HG02623 (cell line): ENCODE results near the gene HMGCL.
"Not testable (repeated sequence)": the region's sequence is repeated elsewhere in the genome, so short reads cannot be mapped to it uniquely, and the experiment has no call there.

Experiments used
- ATAC-seq: cut with Tn5 transposase; IDR thresholded peaks from one replicate; pipeline ENCODE4 v1.9.1; 2021; ENCODE audit warnings: moderate library complexity; ENCODE audit not compliant: unreplicated experiment

The HMGCL gene

GRCh38 chr1:23799570-23800399, 25.4 kb downstream of the HMGCL start:
- ATAC-seq = peak; percentile 3

DNA sequence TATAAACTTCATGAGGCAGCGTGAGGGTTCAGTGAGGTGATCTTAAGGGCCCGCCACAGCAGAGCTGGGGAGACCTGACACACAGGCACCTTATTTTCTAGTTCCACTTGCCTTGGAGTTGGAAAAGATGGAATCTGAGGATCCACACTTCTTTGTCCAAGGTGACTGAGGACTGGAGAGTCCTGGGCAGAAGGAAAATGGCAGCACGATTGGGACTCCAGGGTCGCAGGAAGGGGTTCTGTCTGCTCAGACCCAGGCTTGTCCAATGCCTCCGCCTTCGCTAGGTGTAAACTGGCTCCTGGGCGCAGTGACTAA, 26.0 kb downstream of the HMGCL start:
- ATAC-seq = no peak

DNA sequence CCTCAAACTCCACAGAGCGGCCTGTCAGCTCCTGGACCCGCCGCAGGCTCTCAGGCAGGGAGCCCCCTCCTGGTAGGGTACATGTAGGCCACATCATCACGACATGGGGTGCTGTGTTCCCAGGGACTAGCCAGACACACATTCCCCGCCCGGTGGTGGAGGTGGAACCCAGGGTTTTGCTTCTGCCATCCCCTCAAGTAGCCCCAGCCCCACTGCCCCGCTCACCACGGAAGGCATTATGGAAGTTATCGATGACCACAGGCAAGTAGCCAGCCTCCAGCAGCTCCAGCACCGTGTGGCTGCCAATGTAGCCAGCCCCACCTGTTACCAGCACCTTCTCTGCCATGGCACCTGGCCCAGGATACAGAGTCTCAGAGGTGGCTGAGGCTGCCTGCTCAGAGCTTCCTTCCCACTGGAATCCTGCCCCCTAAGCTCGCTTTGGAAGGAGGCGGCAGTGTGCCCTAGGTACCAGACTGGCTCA, 26.5 kb downstream of the HMGCL start:
- ATAC-seq = no peak

DNA sequence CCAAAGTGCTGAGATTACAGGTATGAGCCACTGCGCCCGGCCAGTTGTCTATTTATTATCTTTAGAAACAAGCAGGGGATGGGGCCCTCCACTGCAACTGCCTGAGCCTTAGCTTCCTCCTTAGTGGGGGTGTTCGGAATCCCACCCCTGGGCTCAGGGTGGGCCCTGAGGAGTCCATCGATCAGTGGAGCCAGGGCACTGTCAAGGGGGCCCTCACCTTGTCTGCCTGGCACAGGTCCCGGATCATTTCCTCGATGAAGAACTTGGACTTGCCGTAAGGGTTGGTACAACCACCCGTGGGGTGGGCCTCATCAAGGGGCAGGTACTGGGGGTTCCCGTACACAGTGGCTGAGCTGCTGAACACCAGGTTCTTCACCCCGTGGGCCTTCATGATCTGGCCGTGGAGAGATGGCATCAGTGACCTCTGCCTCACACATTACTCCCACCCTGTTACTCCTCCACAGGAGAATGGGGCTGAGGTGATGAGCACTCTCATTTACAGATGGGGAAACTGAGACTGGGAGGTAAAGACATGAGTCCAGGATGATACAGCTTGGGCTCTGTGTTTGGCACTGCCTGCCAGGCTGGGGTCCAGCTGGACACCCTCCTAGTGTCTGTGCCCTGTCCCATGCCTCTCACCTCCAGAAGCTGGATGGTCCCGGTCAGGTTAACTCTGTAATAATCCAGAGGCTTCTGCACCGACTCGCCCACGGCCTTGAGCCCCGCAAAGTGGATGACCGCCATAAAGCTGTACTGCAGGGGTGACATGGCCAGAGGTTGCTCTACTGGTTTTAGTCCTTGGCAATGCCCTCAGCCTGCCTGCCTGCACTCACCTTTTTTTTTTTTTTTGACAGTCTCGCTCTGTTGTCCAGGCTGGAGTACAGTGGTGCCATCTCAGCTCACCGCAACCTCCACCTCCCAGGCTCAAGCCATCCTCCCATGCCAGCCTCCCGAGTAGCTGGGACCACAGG, 27.5 kb downstream of the HMGCL start:
- ATAC-seq = no peak

DNA sequence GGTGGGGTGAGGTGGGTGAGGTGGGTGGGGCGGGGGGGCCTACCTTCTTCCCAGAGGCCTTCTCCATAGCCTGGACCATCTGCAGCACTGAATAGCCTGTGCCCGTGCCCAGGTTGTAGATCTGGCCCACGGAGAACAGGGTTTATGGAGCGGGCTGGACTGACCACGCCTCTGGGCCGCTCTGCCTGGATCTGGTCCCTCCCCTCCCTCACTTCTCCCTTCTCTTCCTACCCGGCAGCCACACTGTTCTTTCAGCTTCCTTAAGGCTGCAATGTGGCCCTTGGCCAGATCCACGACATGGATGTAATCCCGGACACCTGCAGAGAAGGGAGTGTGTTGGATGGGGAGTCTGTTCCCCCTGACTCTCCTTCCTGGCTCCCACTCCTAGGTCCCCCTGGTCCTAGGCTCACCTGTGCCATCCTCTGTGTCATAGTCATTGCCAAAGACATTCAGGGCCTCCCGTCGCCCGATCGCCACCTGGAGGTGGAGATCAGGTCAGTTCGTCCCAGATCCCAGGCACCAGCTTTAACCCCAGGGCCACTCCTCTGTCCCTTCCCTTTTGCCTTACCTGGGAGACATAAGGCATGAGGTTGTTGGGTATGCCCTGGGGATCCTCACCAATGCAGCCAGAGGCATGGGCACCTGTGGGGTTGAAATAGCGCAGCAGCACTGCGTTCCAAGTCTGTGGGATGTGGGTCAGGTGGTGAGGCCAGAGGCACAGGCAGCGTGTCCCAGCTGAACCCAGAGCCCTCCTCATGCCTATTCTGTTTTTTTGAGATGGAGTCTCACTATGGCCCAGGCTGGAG, 28.6 kb downstream of the HMGCL start:
- no peak for ATAC-seq

- ATAC-seq = no peak
Measured at GRCh38 chr1:23795676-23796465, 29.4 kb downstream of the HMGCL start.

DNA sequence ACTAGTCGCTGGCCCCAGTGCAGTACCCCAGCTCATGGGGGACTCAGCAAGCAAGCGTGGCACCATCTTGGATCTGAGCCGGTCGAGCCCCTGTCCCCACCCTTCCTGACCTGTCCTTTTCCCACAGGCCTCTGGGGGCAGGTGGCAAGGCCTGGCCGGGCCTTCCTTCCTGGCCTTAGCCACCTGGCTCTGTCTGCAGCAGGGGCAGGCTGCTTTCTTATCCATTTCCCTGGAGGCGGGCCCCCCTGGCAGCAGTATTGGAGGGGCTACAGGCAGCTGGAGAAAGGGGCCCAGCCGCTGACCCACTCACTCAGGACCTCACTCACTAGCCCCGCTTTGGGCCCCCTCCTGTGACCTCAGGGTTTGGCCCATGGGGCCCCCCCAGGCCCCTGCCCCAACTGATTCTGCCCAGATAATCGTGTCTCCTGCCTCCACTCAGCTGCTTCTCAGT, 30.5 kb downstream of the HMGCL start:
- ATAC-seq = not testable (repeated sequence)

DNA sequence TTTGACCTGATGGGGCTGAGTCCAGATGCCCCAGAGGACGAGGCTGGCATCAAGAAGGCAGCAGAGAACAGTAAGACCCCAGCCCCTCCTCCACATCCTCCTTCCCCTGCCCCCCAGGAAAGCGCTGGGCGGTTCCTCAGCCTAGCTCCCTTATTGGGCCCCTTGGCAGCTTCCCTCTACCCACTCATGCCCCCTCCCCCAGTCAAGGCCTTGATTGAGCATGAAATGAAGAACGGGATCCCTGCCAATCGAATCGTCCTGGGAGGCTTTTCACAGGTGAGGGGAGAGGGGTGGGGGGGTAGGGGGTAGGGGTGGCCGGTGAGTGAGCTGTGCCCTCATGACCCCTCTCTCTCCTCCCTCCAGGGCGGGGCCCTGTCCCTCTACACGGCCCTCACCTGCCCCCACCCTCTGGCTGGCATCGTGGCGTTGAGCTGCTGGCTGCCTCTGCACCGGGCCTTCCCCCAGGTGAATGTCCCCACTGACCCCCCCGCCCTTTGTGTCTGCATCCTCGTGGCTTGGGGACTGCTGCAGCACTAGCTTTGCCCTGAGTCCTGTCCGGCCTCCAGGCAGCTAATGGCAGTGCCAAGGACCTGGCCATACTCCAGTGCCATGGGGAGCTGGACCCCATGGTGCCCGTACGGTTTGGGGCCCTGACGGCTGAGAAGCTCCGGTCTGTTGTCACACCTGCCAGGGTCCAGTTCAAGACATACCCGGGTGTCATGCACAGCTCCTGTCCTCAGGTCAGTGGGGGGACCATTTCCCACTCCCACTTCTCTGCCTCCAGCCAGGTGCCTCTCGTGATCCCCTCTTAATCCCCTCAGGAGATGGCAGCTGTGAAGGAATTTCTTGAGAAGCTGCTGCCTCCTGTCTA, 31.1 kb downstream of the HMGCL start:
- no peak for ATAC-seq

- ATAC-seq = no peak
Measured at GRCh38 chr1:23793018-23793781, 32.0 kb downstream of the HMGCL start.

GRCh38 chr1:23792151-23792945, 32.9 kb downstream of the HMGCL start:
- ATAC-seq = no peak

- ATAC-seq = no peak
Measured at GRCh38 chr1:23791516-23792047, 33.6 kb downstream of the HMGCL start.

DNA sequence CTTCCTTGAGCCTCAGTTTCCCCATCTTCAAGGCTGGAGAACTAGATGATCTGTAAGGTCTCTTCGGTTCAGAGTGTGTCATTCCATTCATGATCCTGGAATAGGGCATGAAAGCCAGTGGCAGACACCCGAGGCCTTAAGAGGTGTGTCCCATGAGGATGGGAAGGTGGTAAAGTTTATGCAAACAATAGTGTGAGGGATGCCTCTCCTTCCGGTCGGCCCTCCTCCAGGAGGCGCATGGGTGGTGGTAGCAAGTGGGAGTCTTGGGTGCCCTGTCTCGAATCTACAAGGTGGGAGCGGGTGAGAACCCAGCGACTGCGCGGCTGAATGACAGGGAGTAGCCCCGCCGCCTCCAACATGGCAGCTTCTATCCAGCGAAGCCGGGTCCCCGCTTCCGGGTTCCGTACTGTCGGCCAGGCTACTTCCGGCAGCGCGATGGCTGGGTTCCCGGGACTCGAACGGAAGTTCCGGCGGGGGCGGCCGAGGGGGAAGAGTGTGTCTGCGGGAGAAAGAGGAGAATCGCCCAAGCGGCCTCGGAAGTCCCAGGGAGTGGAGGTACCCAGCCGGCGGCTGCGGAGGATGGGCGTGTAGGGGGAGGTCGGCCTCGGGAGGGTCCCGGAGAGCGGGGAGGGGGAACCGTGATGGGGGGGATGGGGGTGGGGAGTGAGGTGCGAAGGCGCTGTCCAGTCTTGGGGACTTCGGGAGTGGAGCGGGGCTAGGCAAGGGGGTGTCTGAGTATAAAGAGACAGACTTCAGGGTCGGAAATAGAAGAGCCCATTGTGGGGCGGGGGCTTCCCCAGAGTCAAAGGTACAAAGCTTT, 34.3 kb downstream of the HMGCL start, which contains the start of gene LYPLA2:
Gene LYPLA2, plus strand, starts transcription at position 450 of the 820 bp plus-strand sequence. CDS start 1,538 bp downstream, outside the sequence.
- peak; percentile 62 for ATAC-seq

GRCh38 chr1:23788695-23789094, 36.5 kb downstream of the HMGCL start:
- no peak for ATAC-seq

GRCh38 chr1:23787701-23788100, 37.5 kb downstream of the HMGCL start:
- no peak for ATAC-seq

- ATAC-seq = no peak
Measured at GRCh38 chr1:23784846-23785245, 40.4 kb downstream of the HMGCL start.

- ATAC-seq = not testable (repeated sequence)
Measured at GRCh38 chr1:23783141-23783540, 42.1 kb downstream of the HMGCL start.
